Activated CD4-positive, alpha-beta T cell treated with anti-CD3 and anti-CD28 coated beads for 36 hours (primary cell): Measurements from ENCODE around the gene SEMA3A. TPM values are rescaled to one million over a fixed set of nuclear protein-coding genes. Genes with fewer than 3 reads are reported as not detected.

Experiments
- ATAC-seq: fragments of 200-7000 bp; cut with Tn5 transposase; one replicate; pipeline ENCODE4 v1.10.0; 2021; ENCODE audit warnings: mild to moderate bottlenecking, moderate library complexity
- CTCF ChIA-PET: fragments of 350-600 bp; sonication (Branson Sonifier 250); formaldehyde crosslinking; loops from one replicate; lab custom pipeline; 2021; ENCODE audit warnings: antibody characterized with exemption; lab: Charles Lee
- POLR2A ChIA-PET: fragments of 350-600 bp; sonication (Branson Sonifier 250); formaldehyde crosslinking; loops from one replicate; lab custom pipeline; 2021; ENCODE audit warnings: antibody characterized with exemption, inconsistent platforms; lab: Charles Lee
- DNase-seq: peaks from one replicate; pipeline ENCODE4 v3.0.0-alpha.2; 2020
- H3K27ac Mint-ChIP-seq: one replicate; pipeline ENCODE4 v1.8.0; 2021; ENCODE audit warnings: mixed read lengths
- H3K27me3 Mint-ChIP-seq: one replicate; pipeline ENCODE4 v1.8.0; 2021; ENCODE audit warnings: mixed read lengths
- H3K36me3 Mint-ChIP-seq: one replicate; pipeline ENCODE4 v1.8.0; 2021; ENCODE audit warnings: low read depth, mixed read lengths
- H3K4me1 Mint-ChIP-seq: one replicate; pipeline ENCODE4 v1.8.0; 2021; ENCODE audit warnings: mixed read lengths
- H3K4me3 Mint-ChIP-seq: one replicate; pipeline ENCODE4 v1.8.0; 2021; ENCODE audit warnings: mild to moderate bottlenecking, moderate library complexity, mixed read lengths
- H3K9me3 Mint-ChIP-seq: one replicate; pipeline ENCODE4 v1.8.0; 2021; ENCODE audit warnings: low read depth, mixed read lengths
- intact Hi-C, 2 experiments: fragments of 100-400 bp; cut with DNase I in 1 of 2; cut with micrococcal nuclease in 1 of 2; formaldehyde crosslinking; loops; one replicate each; pipeline versions ENCODE4 v1.14.2 to v1.15.1; 2022 to 2024; cut with DNase I, micrococcal nuclease
- total RNA-seq, 2 experiments: library from RNA; stranded (reverse); gene quantifications; one replicate each; pipeline ENCODE4 v1.2.3, GENCODE V29; 2021

Gene SEMA3A
- total RNA-seq, 2 experiments from 2014 or later = 1.4 to 1.6 TPM

- H3K4me1 Mint-ChIP-seq = no peaks in the 10 kb centered on the region
- intact Hi-C loops = no loop called here
- POLR2A ChIA-PET = no interaction called here
- DNase-seq (no peak), ATAC-seq (no peak)
- no peaks in the 10 kb centered on the region for H3K27me3 Mint-ChIP-seq
- H3K9me3 Mint-ChIP-seq = no peaks in the 10 kb centered on the region
- H3K27ac Mint-ChIP-seq = no peak overlapping the region
- no peaks in the 10 kb centered on the region for H3K36me3 Mint-ChIP-seq
- CTCF ChIA-PET = no interaction called here
- H3K4me3 Mint-ChIP-seq = no peak overlapping the region
Measured at GRCh38 chr7:84025332-84025927, 169.2 kb downstream of the SEMA3A start.

- ChIA-PET POLR2A (no interaction called here), CTCF (interaction anchor here (0.8 kb wide), 1 partner anchor 10 kb away, joined by 3 read pairs; no protein-coding TSS in a partner anchor)
- intact Hi-C loops = no loop called here
- H3K27ac Mint-ChIP-seq = no peak overlapping the region
- H3K36me3 Mint-ChIP-seq = no peaks in the 10 kb centered on the region
- no peak for DNase-seq
- no peaks in the 10 kb centered on the region for H3K27me3 Mint-ChIP-seq
- H3K4me3 Mint-ChIP-seq = no peak overlapping the region
- H3K4me1 Mint-ChIP-seq = no peaks in the 10 kb centered on the region
- ATAC-seq = no peak
- H3K9me3 Mint-ChIP-seq = no peaks in the 10 kb centered on the region
Measured at GRCh38 chr7:84022684-84023308, 171.8 kb downstream of the SEMA3A start.

- DNase-seq (no peak), ATAC-seq (no peak)
- ChIA-PET POLR2A (no interaction called here), CTCF (interaction anchor here (0.8 kb wide), 1 partner anchor 10 kb away, joined by 3 read pairs; no protein-coding TSS in a partner anchor)
- H3K4me3 Mint-ChIP-seq = no peak overlapping the region
- H3K27ac Mint-ChIP-seq = no peak overlapping the region
- no peaks in the 10 kb centered on the region for H3K4me1 Mint-ChIP-seq
- no peaks in the 10 kb centered on the region for H3K27me3 Mint-ChIP-seq
- H3K9me3 Mint-ChIP-seq = no peaks in the 10 kb centered on the region
- H3K36me3 Mint-ChIP-seq = no peaks in the 10 kb centered on the region
- intact Hi-C loops = no loop called here
Measured at GRCh38 chr7:84022009-84022408, 172.6 kb downstream of the SEMA3A start.

- H3K36me3 Mint-ChIP-seq = no peaks in the 10 kb centered on the region
- intact Hi-C loops = no loop called here
- POLR2A ChIA-PET = no interaction called here
- no peaks in the 10 kb centered on the region for H3K27me3 Mint-ChIP-seq
- H3K4me3 Mint-ChIP-seq = no peak overlapping the region
- ATAC-seq (no peak), DNase-seq (no peak)
- H3K27ac Mint-ChIP-seq = no peak overlapping the region
- no peaks in the 10 kb centered on the region for H3K4me1 Mint-ChIP-seq
- no peaks in the 10 kb centered on the region for H3K9me3 Mint-ChIP-seq
- CTCF ChIA-PET = no interaction called here
Measured at GRCh38 chr7:84021292-84021908, 173.2 kb downstream of the SEMA3A start.

- H3K4me1 Mint-ChIP-seq = no peaks in the 10 kb centered on the region
- ChIA-PET POLR2A (no interaction called here), CTCF (no interaction called here)
- no peak overlapping the region for H3K27ac Mint-ChIP-seq
- no peak overlapping the region for H3K4me3 Mint-ChIP-seq
- no peak for DNase-seq
- H3K36me3 Mint-ChIP-seq = no peaks in the 10 kb centered on the region
- intact Hi-C loops = no loop called here
- no peak for ATAC-seq
- H3K27me3 Mint-ChIP-seq = no peaks in the 10 kb centered on the region
- no peaks in the 10 kb centered on the region for H3K9me3 Mint-ChIP-seq
Measured at GRCh38 chr7:84017651-84018050, 176.9 kb downstream of the SEMA3A start.

- H3K27me3 Mint-ChIP-seq = no peaks in the 10 kb centered on the region
- CTCF ChIA-PET = no interaction called here
- no peaks in the 10 kb centered on the region for H3K9me3 Mint-ChIP-seq
- POLR2A ChIA-PET = no interaction called here
- H3K4me1 Mint-ChIP-seq = no peaks in the 10 kb centered on the region
- H3K36me3 Mint-ChIP-seq = no peaks in the 10 kb centered on the region
- no peak overlapping the region for H3K27ac Mint-ChIP-seq
- intact Hi-C loops = no loop called here
- peak; percentile 16 for DNase-seq
- H3K4me3 Mint-ChIP-seq = no peak overlapping the region
- ATAC-seq = no peak
Measured at GRCh38 chr7:84013616-84014240, 180.9 kb downstream of the SEMA3A start.

GRCh38 chr7:84009782-84010181, 184.8 kb downstream of the SEMA3A start:
- ATAC-seq (no peak), DNase-seq (no peak)
- CTCF ChIA-PET = no interaction called here
- POLR2A ChIA-PET = no interaction called here
- H3K4me1 Mint-ChIP-seq = no peaks in the 10 kb centered on the region
- H3K27me3 Mint-ChIP-seq = no peaks in the 10 kb centered on the region
- H3K36me3 Mint-ChIP-seq = no peaks in the 10 kb centered on the region
- intact Hi-C loops = no loop called here
- H3K9me3 Mint-ChIP-seq = no peaks in the 10 kb centered on the region
- no peak overlapping the region for H3K27ac Mint-ChIP-seq
- H3K4me3 Mint-ChIP-seq = no peak overlapping the region

GRCh38 chr7:84009051-84009450, 185.5 kb downstream of the SEMA3A start:
- H3K27ac Mint-ChIP-seq = no peak overlapping the region
- CTCF ChIA-PET = no interaction called here
- intact Hi-C loops = no loop called here
- H3K9me3 Mint-ChIP-seq = no peaks in the 10 kb centered on the region
- no peak overlapping the region for H3K4me3 Mint-ChIP-seq
- DNase-seq (no peak), ATAC-seq (no peak)
- H3K27me3 Mint-ChIP-seq = no peaks in the 10 kb centered on the region
- H3K4me1 Mint-ChIP-seq = no peaks in the 10 kb centered on the region
- no peaks in the 10 kb centered on the region for H3K36me3 Mint-ChIP-seq
- POLR2A ChIA-PET = no interaction called here

- no peaks in the 10 kb centered on the region for H3K36me3 Mint-ChIP-seq
- DNase-seq = no peak
- no peaks in the 10 kb centered on the region for H3K27me3 Mint-ChIP-seq
- ATAC-seq = no peak
- H3K27ac Mint-ChIP-seq = no peak overlapping the region
- H3K4me3 Mint-ChIP-seq = no peak overlapping the region
- intact Hi-C loops = no loop called here
- ChIA-PET POLR2A (no interaction called here), CTCF (no interaction called here)
- H3K9me3 Mint-ChIP-seq = no peaks in the 10 kb centered on the region
- H3K4me1 Mint-ChIP-seq = no peaks in the 10 kb centered on the region
Measured at GRCh38 chr7:84003191-84003590, 191.4 kb downstream of the SEMA3A start.

GRCh38 chr7:84002348-84002747, 192.2 kb downstream of the SEMA3A start:
- ChIA-PET CTCF (no interaction called here), POLR2A (no interaction called here)
- Mint-ChIP-seq H3K4me1 (no peaks in the 10 kb centered on the region), H3K9me3 (no peaks in the 10 kb centered on the region), H3K27me3 (no peaks in the 10 kb centered on the region), H3K4me3 (no peak overlapping the region), H3K36me3 (no peaks in the 10 kb centered on the region), H3K27ac (no peak overlapping the region)
- DNase-seq (no peak), ATAC-seq (no peak)
- intact Hi-C loops = no loop called here

- no peaks in the 10 kb centered on the region for H3K4me1 Mint-ChIP-seq
- no peak overlapping the region for H3K4me3 Mint-ChIP-seq
- no peak overlapping the region for H3K27ac Mint-ChIP-seq
- ChIA-PET CTCF (no interaction called here), POLR2A (no interaction called here)
- H3K36me3 Mint-ChIP-seq = no peaks in the 10 kb centered on the region
- H3K27me3 Mint-ChIP-seq = no peaks in the 10 kb centered on the region
- no peak for ATAC-seq
- no peaks in the 10 kb centered on the region for H3K9me3 Mint-ChIP-seq
- DNase-seq = no peak
- intact Hi-C loops = loop anchor here in 1 of 2 experiments (1.0 kb wide), 1 partner anchor 34 kb away; no protein-coding TSS in a partner anchor
Measured at GRCh38 chr7:83996879-83997278, 197.7 kb downstream of the SEMA3A start.

GRCh38 chr7:83987764-83988163, 206.8 kb downstream of the SEMA3A start:
- ChIA-PET CTCF (no interaction called here), POLR2A (no interaction called here)
- ATAC-seq (no peak), DNase-seq (no peak)
- H3K4me3 Mint-ChIP-seq = no peak overlapping the region
- no peaks in the 10 kb centered on the region for H3K4me1 Mint-ChIP-seq
- intact Hi-C loops = no loop called here
- no peaks in the 10 kb centered on the region for H3K9me3 Mint-ChIP-seq
- H3K27me3 Mint-ChIP-seq = no peaks in the 10 kb centered on the region
- H3K27ac Mint-ChIP-seq = no peak overlapping the region
- H3K36me3 Mint-ChIP-seq = no peaks in the 10 kb centered on the region
